K562 treated with DMSO at 1 percent for 48 hours (cell line): ENCODE results near the gene LPIN2. TPM values are rescaled to one million over a fixed set of nuclear protein-coding genes. Genes with fewer than 3 reads are reported as not detected.

ENCODE experiments used
- total RNA-seq: library from RNA; unstranded; fragments of 300-600 nt; gene quantifications from 2 replicates; pipeline ENCODE4 v1.2.3, GENCODE V29; 2022; ENCODE audit warnings: low replicate concordance; ENCODE audit errors: extremely low read depth

Gene LPIN2, protein sequence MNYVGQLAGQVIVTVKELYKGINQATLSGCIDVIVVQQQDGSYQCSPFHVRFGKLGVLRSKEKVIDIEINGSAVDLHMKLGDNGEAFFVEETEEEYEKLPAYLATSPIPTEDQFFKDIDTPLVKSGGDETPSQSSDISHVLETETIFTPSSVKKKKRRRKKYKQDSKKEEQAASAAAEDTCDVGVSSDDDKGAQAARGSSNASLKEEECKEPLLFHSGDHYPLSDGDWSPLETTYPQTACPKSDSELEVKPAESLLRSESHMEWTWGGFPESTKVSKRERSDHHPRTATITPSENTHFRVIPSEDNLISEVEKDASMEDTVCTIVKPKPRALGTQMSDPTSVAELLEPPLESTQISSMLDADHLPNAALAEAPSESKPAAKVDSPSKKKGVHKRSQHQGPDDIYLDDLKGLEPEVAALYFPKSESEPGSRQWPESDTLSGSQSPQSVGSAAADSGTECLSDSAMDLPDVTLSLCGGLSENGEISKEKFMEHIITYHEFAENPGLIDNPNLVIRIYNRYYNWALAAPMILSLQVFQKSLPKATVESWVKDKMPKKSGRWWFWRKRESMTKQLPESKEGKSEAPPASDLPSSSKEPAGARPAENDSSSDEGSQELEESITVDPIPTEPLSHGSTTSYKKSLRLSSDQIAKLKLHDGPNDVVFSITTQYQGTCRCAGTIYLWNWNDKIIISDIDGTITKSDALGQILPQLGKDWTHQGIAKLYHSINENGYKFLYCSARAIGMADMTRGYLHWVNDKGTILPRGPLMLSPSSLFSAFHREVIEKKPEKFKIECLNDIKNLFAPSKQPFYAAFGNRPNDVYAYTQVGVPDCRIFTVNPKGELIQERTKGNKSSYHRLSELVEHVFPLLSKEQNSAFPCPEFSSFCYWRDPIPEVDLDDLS
- total RNA-seq: not detected in 2 replicates

GRCh38 chr18:3013024-3013804, at the start of gene LPIN2:
Gene LPIN2 (minus strand): TSS chr18:3013144. CDS start chr18:2960840, 52,304 bp downstream.

Other genes starting within 250 kb of the LPIN2 start
- gene EMILIN2, start 166.1 kb downstream of the LPIN2 start, total RNA-seq: not detected in 2 replicates
- gene MYOM1, start 206.8 kb upstream of the LPIN2 start, total RNA-seq: not detected in 2 replicates
- not detected in 2 replicates for gene MYL12A, start 234.7 kb upstream of the LPIN2 start, total RNA-seq
- gene MYL12B, start 249.0 kb upstream of the LPIN2 start, total RNA-seq: 386 TPM in 1 of 2 replicates, not detected in the other